HG02623 (cell line): Measurements from ENCODE around the gene TTC23.

Experiments
- ATAC-seq: cut with Tn5 transposase; IDR thresholded peaks from one replicate; pipeline ENCODE4 v1.9.1; 2021; ENCODE audit warnings: moderate library complexity; ENCODE audit not compliant: unreplicated experiment

TTC23 gene

GRCh38 chr15:99106417-99107220 lies 142.8 kb downstream of the TTC23 start:
- ATAC-seq = no peak

GRCh38 chr15:99105514-99106341 lies 143.7 kb downstream of the TTC23 start:
- peak; percentile 37 for ATAC-seq

GRCh38 chr15:99104788-99105513 lies 144.4 kb downstream of the TTC23 start, which contains the start of gene SYNM:
Gene SYNM (plus strand): TSS chr15:99105080. CDS start chr15:99105200, 120 bp downstream.
- ATAC-seq = peak; percentile 53

- no peak for ATAC-seq
These were observed 146.1 kb downstream of the TTC23 start for GRCh38 chr15:99103279-99103678.

GRCh38 chr15:99102332-99103235 lies 146.8 kb downstream of the TTC23 start:
- ATAC-seq = no peak

- no peak for ATAC-seq
These were observed 147.9 kb downstream of the TTC23 start for GRCh38 chr15:99101501-99101900.

- ATAC-seq = no peak
These were observed 148.9 kb downstream of the TTC23 start for GRCh38 chr15:99100245-99101173.

GRCh38 chr15:99099661-99100060 lies 149.7 kb downstream of the TTC23 start:
- no peak for ATAC-seq

GRCh38 chr15:99098991-99099390 lies 150.4 kb downstream of the TTC23 start:
- ATAC-seq = no peak

- no peak for ATAC-seq
These were observed 151.0 kb downstream of the TTC23 start for GRCh38 chr15:99098426-99098825.

- no peak for ATAC-seq
These were observed 151.7 kb downstream of the TTC23 start for GRCh38 chr15:99097441-99098410.

GRCh38 chr15:99096894-99097426 lies 152.4 kb downstream of the TTC23 start:
- no peak for ATAC-seq

GRCh38 chr15:99096173-99096893 lies 153.0 kb downstream of the TTC23 start:
- no peak for ATAC-seq

- ATAC-seq = no peak
These were observed 153.8 kb downstream of the TTC23 start for GRCh38 chr15:99095626-99096025.

GRCh38 chr15:99092554-99093172 lies 156.7 kb downstream of the TTC23 start:
- ATAC-seq = no peak

GRCh38 chr15:99090938-99091337 lies 158.4 kb downstream of the TTC23 start:
- ATAC-seq = no peak
